HCT116 (cell line): ENCODE measurements around the gene RTTN.

Experiments used
- EZH2 ChIP-seq: fragments of 200-600 bp; sonication (generic); IDR thresholded peaks from 2 replicates; pipeline ENCODE4 v1.6.1; 2017; ENCODE audit warnings: antibody characterized with exemption, mixed run types
- POLR2AphosphoS5 ChIP-seq: IDR thresholded peaks from 2 replicates; pipeline ENCODE4 v1.6.1; 2011; ENCODE audit warnings: mild to moderate bottlenecking, low read depth, low read length, moderate library complexity
- REST ChIP-seq: IDR thresholded peaks from 2 replicates; pipeline ENCODE4 v1.6.1; 2012; ENCODE audit warnings: low read depth
- ZFX ChIP-seq: fragments of 450-650 bp; IDR thresholded peaks from 2 replicates; pipeline ENCODE4 v1.6.1; 2017

- TF ChIP-seq ZFX, result no peak
- TF ChIP-seq POLR2AphosphoS5, result no peak
- no peak for TF ChIP-seq EZH2
- TF ChIP-seq REST, result no peak
Measured at GRCh38 chr18:70019136-70019535, 186.4 kb downstream of the RTTN start.
